HFFc6 (cell line): Measurements from ENCODE around the gene PDGFB. TPM values are rescaled to one million over a fixed set of nuclear protein-coding genes. Genes with fewer than 3 reads are reported as not detected.

Source experiments
- DNase-seq: peaks from one replicate; pipeline ENCODE4 v3.0.0-alpha.2; 2018
- H3K27ac Mint-ChIP-seq: 2 replicates; pipeline ENCODE4 v1.8.0; 2020; ENCODE audit warnings: mild to moderate bottlenecking, mixed read lengths
- H3K27me3 Mint-ChIP-seq: 2 replicates; pipeline ENCODE4 v1.8.0; 2021; ENCODE audit warnings: mild to moderate bottlenecking, moderate library complexity, mixed read lengths; ENCODE audit not compliant: insufficient read depth
- H3K36me3 Mint-ChIP-seq: 2 replicates; pipeline ENCODE4 v1.8.0; 2021; ENCODE audit warnings: low read depth, mixed read lengths
- H3K4me1 Mint-ChIP-seq: 2 replicates; pipeline ENCODE4 v1.8.0; 2020; ENCODE audit warnings: low read depth, mixed read lengths
- H3K4me3 Mint-ChIP-seq: 2 replicates; pipeline ENCODE4 v1.8.0; 2020; ENCODE audit warnings: mild to moderate bottlenecking, moderate library complexity, mixed read lengths
- H3K9me3 Mint-ChIP-seq: 2 replicates; pipeline ENCODE4 v1.8.0; 2020; ENCODE audit warnings: mild to moderate bottlenecking, mixed read lengths
- CTCF ChIP-seq: fragments of 200-600 bp; sonication (generic); IDR thresholded peaks from 2 replicates; pipeline ENCODE4 v1.5.0; 2021; ENCODE audit warnings: antibody characterized with exemption, mild to moderate bottlenecking
- total RNA-seq, 6 experiments: library from RNA; stranded (reverse); fragmentation: NEBNext Ultra II Directional; extraction: Animal tissue kit (Norgen Biotek cat#: 25700); gene quantifications; 2 replicates in 1 of 6; 3 replicates in 5 of 6; pipeline ENCODE4 v1.2.3, GENCODE V29; 2021

The PDGFB gene
- total RNA-seq, 6 experiments from 2014 or later = not detected

GRCh38 chr22:39275814-39276439 lies 31.1 kb upstream of the PDGFB start:
- Mint-ChIP-seq H3K4me3 (no peak overlapping the region), H3K27ac (no peak overlapping the region), H3K9me3 (peaks cover 12% of the 10 kb centered on the region), H3K4me1 (peaks cover 18% of the 10 kb centered on the region), H3K27me3 (peaks cover 1% of the 10 kb centered on the region), H3K36me3 (peaks cover 8% of the 10 kb centered on the region)
- no peak for TF ChIP-seq CTCF
- DNase-seq = no peak

- no peak for DNase-seq
- Mint-ChIP-seq H3K4me1 (peaks cover 18% of the 10 kb centered on the region), H3K27me3 (peaks cover 2% of the 10 kb centered on the region), H3K27ac (no peak overlapping the region), H3K9me3 (peaks cover 12% of the 10 kb centered on the region), H3K4me3 (no peak overlapping the region), H3K36me3 (peaks cover 8% of the 10 kb centered on the region)
- TF ChIP-seq CTCF = no peak
Measured at GRCh38 chr22:39273950-39274887, 29.4 kb upstream of the PDGFB start.

GRCh38 chr22:39270792-39271191 lies 26.0 kb upstream of the PDGFB start:
- Mint-ChIP-seq H3K27me3 (peaks cover 4% of the 10 kb centered on the region), H3K36me3 (no peaks in the 10 kb centered on the region), H3K4me1 (peaks cover 18% of the 10 kb centered on the region), H3K27ac (no peak overlapping the region), H3K4me3 (no peak overlapping the region), H3K9me3 (peaks cover 4% of the 10 kb centered on the region; the same call in 1 of the 2 replicates)
- TF ChIP-seq CTCF = no peak
- no peak for DNase-seq

GRCh38 chr22:39270280-39270679 lies 25.5 kb upstream of the PDGFB start:
- Mint-ChIP-seq H3K4me3 (no peak overlapping the region), H3K36me3 (no peaks in the 10 kb centered on the region), H3K27me3 (peaks cover 4% of the 10 kb centered on the region), H3K9me3 (peaks cover 4% of the 10 kb centered on the region; the same call in 1 of the 2 replicates), H3K4me1 (peaks cover 18% of the 10 kb centered on the region), H3K27ac (no peak overlapping the region)
- no peak for DNase-seq
- no peak for TF ChIP-seq CTCF

- no peak overlapping the region for H3K4me3 Mint-ChIP-seq
- no peak for DNase-seq
- H3K4me1 Mint-ChIP-seq = peaks cover 18% of the 10 kb centered on the region
- H3K36me3 Mint-ChIP-seq = no peaks in the 10 kb centered on the region
- no peak overlapping the region for H3K27ac Mint-ChIP-seq
- peaks cover 4% of the 10 kb centered on the region; the same call in 1 of the 2 replicates for H3K9me3 Mint-ChIP-seq
- H3K27me3 Mint-ChIP-seq = peaks cover 4% of the 10 kb centered on the region
- peak; percentile 29; the same call in 1 of the 2 replicates for TF ChIP-seq CTCF
Measured at GRCh38 chr22:39269095-39269790, 24.5 kb upstream of the PDGFB start.
